DOHH2 (cell line): ENCODE results near the gene CATSPERD.

Source experiments
- EZH2phosphoT487 ChIP-seq: fragments of 200-600 bp; sonication (generic); IDR thresholded peaks from 2 replicates; pipeline ENCODE4 v1.6.1; 2017; ENCODE audit warnings: borderline replicate concordance, mild to moderate bottlenecking, antibody characterized with exemption, low read length, moderate library complexity, mixed read lengths
- TF ChIP-seq, protein P1 (sequence below): fragments of 200-600 bp; sonication (generic); IDR thresholded peaks from one replicate; pipeline ENCODE4 v1.5.1; 2014; ENCODE audit warnings: antibody characterized with exemption, mild to moderate bottlenecking, low read depth, low read length; ENCODE audit not compliant: poor library complexity, severe bottlenecking

DNA sequence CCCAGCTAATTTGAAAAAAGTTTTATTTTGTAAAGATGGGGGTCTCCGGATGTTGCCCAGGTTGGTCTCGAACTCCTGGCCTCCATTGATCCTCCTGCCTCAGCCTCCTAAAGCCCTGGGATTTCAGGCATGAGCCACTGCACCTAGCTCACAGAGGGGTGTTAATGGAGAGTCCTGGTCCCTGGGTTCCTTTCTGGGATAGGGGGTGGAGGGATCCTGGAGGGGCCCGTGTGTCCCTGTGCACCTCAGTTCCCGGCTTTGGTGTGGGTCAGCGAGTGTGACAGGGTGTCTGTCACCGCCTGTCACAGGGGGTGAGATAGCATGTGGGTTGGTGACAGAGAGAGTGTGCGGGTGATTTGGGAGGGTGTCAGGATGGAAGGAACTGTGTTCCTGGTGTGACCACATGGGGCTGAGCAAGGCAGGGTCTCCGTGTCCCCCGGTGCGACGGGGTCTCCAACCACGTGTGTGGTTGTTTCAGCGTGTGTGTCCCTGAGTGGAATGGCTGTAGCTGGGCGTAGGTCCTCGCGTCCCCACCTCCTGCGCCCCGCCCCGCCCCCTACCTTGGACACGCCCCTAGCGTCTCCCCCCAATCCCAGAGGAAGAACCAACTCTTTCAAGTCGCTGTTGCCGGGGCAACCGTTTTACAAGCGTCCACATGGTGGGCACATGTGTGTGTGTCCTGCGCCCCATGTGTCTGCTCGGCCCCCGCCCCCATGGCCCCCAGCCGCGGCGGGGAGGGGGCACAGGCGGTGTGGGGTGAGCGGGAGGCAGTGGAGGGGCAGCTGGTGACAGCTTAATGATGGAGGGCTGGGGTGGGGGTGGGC is 81.6 kb downstream of the CATSPERD start:
- TF ChIP-seq, protein P1, sequence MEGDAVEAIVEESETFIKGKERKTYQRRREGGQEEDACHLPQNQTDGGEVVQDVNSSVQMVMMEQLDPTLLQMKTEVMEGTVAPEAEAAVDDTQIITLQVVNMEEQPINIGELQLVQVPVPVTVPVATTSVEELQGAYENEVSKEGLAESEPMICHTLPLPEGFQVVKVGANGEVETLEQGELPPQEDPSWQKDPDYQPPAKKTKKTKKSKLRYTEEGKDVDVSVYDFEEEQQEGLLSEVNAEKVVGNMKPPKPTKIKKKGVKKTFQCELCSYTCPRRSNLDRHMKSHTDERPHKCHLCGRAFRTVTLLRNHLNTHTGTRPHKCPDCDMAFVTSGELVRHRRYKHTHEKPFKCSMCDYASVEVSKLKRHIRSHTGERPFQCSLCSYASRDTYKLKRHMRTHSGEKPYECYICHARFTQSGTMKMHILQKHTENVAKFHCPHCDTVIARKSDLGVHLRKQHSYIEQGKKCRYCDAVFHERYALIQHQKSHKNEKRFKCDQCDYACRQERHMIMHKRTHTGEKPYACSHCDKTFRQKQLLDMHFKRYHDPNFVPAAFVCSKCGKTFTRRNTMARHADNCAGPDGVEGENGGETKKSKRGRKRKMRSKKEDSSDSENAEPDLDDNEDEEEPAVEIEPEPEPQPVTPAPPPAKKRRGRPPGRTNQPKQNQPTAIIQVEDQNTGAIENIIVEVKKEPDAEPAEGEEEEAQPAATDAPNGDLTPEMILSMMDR = no peak
- TF ChIP-seq EZH2phosphoT487 = no peak
